ENCODE measurements around the gene BCS1L.

Gene BCS1L, protein sequence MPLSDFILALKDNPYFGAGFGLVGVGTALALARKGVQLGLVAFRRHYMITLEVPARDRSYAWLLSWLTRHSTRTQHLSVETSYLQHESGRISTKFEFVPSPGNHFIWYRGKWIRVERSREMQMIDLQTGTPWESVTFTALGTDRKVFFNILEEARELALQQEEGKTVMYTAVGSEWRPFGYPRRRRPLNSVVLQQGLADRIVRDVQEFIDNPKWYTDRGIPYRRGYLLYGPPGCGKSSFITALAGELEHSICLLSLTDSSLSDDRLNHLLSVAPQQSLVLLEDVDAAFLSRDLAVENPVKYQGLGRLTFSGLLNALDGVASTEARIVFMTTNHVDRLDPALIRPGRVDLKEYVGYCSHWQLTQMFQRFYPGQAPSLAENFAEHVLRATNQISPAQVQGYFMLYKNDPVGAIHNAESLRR

DNA sequence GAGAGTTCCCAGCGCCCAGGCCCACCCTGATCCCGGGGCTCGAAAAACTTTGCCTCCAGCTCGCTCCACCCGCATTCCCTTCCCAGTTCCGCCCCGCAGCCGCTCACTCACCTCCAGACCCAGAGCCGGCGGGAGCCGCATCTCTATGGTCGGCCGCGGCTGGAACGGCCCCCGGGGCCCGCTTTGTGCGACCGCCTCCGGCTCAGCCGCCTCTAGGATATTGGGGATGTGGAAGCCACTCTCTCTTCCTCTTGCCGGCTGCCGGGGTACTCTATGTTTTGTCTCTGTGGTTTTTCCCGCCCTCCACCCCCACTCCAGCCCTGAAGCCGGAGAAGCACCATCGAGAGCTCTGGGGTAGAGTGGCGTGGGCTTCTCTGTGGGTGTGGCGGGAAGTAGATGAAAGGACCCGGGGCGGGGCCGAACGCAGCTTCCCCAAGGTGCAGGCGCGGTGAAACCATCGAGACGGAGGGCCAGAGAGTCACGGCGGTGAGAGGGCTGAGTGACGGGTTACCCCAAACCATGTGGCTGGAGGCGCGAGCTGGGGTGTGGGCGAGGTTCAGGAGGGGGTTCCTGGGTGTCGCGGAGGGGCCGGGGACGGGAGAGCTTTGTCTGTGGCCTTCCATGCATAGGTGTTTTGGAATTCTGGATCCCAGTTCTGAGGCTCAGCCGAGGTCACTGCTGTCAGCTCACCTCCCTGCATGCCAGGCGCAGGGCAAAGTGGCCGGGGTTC is at the start of gene BCS1L, which contains the start of gene ZNF142:
TSS of gene BCS1L (plus strand) at position 426 of the 730 bp plus-strand sequence. CDS start 1,305 bp downstream, outside the sequence.
TSS of gene ZNF142 (minus strand) at position 366 of the 730 bp plus-strand sequence. CDS start 3,194 bp downstream, outside the sequence.
- DNase-seq (ENCODE audit: low read depth in 2 of 3, low spot score in 1 of 3) = peak; percentile 92 to 94 (median 94)

DNA sequence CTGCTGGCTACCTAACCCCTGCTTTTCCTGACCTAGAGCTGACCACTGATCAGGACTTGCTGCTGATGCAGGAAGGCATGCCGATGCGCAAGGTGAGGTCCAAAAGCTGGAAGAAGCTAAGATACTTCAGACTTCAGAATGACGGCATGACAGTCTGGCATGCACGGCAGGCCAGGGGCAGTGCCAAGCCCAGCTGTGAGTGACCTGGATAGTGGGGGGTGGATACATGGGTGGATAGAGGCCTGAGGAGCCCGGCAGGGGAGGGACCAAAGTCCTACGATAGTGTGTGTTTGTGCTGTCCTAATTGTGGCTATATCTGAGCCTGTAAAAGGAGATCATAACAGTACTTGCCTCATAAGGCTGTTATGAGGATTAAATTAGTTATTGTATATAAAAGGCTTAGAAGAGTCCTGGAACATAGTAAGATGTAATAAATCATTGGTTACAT is 43.6 kb upstream of the BCS1L start:
- no peak for DNase-seq (ENCODE audit: low read depth in 2 of 3, low spot score in 1 of 3)

DNA sequence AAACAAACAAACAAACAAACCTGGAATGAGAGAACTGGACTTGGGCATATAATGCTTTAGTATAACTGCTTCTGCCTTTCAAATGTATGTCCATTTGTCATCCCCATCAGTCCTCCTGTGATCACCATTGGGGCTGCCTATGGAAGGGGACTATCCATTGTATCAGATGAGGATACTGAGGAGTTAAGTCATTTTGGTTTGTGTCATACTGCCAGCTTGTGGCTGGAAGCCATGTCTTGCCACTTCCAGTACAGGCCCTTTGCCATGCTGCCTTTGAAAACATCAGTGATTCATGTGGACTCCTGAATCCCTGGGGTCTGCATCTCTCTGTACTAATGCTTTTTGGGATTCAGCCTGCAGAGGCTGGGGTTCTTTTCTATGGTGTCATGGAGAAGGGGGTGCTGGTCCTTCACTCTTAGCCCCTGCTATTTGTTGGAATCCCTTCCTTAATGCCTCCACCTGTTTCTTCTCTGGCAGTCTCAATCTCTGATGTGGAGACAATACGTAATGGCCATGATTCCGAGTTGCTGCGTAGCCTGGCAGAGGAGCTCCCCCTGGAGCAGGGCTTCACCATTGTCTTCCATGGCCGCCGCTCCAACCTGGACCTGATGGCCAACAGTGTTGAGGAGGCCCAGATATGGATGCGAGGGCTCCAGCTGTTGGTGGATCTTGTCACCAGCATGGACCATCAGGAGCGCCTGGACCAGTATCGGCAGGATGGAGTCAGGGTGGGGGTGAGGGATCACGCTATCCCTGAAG is 41.2 kb upstream of the BCS1L start:
- no peak for DNase-seq (ENCODE audit: low read depth in 2 of 3, low spot score in 1 of 3)

DNA sequence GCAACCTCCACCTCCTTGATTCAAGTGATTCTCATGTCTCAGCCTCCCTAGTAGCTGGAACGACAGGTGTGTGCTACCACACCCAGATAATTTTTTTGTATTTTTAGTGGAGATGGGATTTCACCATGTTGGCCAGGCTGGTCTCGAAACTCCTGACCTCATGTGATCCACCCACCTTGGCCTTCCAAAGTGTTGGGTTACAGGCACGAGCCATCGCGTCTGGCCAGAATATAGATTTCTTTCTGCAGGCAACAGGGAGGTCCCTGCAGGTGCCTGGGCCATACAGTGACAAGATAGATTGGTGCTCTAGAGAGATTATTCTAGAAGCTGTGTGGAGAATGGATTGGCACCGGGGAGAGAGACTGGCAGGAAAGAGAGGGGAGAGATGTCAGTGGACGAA is 38.5 kb upstream of the BCS1L start:
- no peak for DNase-seq (ENCODE audit: low read depth in 2 of 3, low spot score in 1 of 3)

DNA sequence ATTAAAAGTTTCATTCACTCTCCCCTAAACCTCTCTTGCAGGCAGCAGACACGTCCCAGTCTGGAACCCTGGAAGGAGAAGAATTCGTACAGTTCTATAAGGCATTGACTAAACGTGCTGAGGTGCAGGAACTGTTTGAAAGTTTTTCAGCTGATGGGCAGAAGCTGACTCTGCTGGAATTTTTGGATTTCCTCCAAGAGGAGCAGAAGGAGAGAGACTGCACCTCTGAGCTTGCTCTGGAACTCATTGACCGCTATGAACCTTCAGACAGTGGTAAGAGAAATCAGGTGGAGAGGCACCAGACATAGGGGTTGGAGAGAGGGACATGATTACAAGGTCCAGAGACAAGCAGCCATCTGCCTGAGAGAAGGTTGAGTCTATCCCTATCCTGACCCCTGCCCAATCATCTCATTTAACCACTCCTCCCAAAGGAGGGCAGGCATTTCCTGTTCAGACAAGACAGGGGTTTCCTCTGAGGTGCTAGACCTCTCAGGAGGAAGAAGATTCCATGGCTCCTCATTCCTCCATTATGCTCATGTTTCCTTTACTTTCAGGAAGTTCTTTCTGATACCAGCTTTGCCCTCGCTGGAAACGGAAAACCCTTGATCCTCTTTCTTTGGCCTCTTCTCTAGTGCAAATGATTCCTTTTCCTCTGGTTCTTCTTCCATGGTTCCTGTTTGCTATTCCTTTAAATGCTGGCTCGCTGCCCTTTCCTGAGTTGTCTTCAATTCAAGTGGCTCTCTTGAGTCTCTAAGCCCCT is 36.7 kb upstream of the BCS1L start:
- DNase-seq (ENCODE audit: low read depth in 2 of 3, low spot score in 1 of 3) = no peak

DNA sequence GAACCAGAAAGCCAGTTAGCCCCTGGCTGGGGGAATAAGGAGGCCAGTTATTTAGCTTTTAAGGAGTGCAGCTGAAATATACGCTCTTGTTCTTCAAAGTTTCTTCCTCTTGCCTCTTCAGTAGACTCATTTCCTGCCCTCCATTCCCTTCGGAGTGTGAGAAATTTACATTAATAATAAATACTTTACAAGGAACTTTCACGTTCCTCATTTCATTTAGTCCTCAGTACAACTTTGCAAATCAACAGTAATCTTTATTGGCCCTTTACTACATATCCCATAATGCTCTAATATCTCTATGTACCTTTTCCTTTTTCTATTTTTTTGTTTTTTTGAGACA is 36.1 kb upstream of the BCS1L start:
- no peak for DNase-seq (ENCODE audit: low read depth in 2 of 3, low spot score in 1 of 3)

DNA sequence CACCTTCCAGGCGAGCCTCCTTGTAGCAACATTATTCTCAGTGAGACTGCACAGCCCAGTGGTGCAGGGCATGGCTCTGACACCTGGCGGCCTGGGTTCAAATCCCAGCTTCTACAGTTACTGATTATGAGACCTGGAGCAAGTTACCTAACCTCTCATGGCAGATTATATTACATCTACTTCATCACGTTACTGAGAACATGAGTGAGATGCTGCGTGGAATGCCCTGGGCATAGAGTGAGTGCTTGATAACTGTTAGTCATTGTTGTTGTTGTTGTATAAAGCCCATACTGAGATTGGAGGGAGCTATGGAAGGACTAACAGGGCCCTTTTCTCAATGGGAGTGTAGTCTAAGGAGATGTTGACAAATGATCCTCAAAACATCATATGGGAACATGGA is 33.1 kb upstream of the BCS1L start:
- DNase-seq (ENCODE audit: low read depth in 2 of 3, low spot score in 1 of 3) = no peak

DNA sequence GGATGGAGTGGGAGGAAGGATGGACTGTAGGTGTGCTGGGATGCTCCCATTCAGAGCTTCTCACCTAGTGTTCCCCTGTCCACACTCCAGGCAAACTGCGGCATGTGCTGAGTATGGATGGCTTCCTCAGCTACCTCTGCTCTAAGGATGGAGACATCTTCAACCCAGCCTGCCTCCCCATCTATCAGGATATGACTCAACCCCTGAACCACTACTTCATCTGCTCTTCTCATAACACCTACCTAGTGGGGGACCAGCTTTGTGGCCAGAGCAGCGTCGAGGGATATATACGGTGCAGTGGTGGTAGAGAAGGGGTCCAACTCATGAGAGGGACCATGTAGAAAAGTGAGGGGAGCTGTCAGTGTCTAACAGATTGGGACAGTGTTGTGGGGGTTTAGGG is 31.5 kb upstream of the BCS1L start:
- no peak for DNase-seq (ENCODE audit: low read depth in 2 of 3, low spot score in 1 of 3)

DNA sequence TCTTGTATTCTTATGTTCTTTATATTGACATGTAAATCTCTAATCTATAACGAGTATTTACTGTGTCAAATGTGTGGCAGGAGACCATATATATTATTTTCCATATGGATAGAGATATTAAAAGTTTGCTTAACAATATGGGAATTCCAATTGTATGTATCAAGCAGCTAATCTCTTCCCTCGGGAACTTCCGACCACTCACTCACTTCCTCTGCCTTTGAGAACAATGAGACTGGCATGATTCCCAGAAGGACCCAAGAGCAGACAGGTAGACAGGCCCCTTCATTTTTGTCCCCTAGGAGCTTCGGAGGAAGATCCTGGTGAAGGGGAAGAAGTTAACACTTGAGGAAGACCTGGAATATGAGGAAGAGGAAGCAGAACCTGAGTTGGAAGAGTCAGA is 27.6 kb upstream of the BCS1L start:
- no peak for DNase-seq (ENCODE audit: low read depth in 2 of 3, low spot score in 1 of 3)

DNA sequence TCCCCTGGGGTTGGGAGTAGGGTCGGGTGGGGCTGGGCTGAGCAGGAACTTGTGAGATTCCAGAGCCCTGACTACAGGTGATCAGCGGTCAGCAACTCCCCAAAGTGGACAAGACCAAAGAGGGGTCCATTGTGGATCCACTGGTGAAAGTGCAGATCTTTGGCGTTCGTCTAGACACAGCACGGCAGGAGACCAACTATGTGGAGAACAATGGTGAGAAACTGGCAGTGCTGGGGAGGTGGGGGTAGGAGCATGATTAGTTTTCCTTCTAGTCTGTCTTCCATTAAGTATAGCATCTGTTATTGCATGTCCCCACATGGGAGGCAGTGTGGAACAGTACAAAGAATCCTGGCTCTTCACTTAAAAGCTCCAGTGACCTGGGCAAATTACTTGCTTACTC is 23.8 kb upstream of the BCS1L start:
- no peak for DNase-seq (ENCODE audit: low read depth in 2 of 3, low spot score in 1 of 3)

DNA sequence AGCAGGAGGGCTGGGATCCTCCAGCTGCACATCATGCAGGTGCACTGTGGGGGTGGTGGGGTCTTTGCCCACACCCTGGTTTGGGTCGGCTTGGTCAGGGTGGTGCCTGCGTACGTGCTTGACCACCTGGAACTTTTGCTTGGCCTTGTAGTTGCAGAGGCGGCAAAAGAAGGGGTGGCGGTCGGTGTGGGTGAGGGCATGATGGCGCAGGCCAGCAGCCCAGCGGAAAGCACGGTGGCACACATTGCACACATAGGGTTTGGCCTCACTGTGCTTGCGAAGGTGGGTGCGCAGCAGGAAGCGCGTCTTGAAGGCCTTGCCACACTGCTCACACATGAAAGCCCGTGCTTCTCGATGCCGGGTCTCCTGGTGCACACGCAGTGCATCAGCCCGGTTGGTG is 21.1 kb upstream of the BCS1L start:
- no peak for DNase-seq (ENCODE audit: low read depth in 2 of 3, low spot score in 1 of 3)

DNA sequence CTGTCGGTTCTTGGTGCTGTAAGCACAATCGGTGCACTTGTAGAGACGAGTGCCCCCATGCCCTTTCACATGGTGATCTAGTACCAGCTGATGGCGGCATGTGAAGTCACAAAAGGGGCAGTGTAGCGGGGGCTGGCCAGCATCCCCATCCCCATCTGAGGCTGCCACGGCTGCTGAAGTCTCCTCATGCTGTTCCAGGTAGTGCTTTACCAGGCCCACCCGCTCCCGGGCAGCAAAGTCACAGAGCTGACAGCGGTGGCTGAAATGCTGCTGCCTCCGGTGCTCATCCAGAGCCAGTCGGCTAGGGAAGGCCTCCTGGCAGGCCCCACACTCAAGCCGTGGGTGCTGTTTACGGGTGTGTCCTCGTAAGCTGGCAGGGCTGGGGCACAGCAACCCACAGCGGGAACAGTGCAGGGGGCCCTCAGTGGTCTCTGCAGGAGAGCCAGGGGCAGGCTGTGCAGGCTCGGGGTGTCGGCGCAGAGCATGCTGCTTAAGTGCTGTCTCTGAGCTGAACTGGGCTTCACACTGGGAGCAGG is 17.3 kb upstream of the BCS1L start:
- no peak for DNase-seq (ENCODE audit: low read depth in 2 of 3, low spot score in 1 of 3)

DNA sequence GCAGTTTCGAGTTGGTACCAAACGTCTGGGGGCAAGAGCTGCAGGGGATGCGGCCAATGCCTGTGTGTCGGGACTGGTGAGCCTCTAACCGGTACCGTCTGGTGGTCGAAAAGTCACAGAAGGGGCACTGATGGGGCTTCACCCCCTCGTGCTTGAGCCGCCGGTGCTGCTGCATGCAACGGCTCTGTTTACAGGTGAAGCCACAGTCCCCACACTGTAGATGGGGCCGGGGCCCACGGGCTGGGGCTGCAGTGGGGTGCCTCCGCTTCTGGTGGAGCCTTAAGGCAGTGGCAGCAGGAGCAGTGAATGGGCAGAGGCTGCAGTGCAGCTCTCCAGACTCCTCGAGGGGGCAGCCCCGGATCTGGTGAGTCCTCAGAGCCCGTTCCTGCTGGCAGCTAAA is 16.7 kb upstream of the BCS1L start:
- no peak for DNase-seq (ENCODE audit: low read depth in 2 of 3, low spot score in 1 of 3)

DNA sequence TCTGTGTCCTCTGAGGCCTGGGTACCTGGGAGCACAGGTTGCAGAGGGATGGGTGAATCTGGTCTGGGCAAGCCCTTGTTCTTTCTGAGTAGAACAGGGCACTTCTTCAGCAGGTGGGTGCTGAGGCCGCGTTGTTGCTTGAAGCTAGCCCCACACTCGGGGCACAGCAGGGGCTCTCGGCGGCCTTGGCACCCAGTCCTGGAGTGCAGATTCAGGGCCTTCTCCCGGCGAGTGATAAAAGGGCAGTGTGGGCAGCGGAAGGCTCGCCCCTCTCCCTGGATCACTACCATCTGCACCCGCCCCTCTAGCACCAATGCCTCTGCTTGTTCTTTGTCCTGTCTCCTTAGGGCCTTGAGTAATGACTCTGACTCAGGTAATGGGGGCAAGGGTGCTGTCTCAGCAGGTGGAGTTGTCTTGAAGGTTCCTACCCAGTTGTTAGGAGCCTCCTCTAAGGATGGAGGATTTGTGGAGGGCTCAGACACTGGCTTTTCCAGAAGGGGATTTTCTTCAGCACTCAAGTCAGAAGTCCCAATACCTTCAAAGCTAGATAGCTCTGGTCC is 15.7 kb upstream of the BCS1L start:
- no peak for DNase-seq (ENCODE audit: low read depth in 2 of 3, low spot score in 1 of 3)

DNA sequence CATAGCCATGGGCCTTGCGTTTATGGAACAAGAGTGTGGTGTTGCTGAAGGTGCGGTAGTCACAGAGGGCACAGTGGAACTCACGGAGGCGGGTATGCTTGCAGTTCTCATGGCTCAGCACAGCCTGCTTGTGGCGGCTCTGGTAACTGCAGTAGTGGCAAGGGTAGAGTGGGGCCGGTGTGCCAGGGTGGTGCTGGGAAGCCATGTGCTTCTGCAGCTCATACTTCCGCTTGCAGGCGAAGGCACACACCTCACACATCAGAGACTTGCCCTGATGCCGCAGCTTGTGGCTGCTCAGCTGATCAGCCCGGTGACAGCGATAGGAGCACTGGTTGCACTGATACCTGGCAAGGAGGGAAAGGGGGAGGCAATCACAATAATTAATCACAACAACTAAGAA is 14.8 kb upstream of the BCS1L start:
- DNase-seq (ENCODE audit: low read depth in 2 of 3, low spot score in 1 of 3) = no peak

DNA sequence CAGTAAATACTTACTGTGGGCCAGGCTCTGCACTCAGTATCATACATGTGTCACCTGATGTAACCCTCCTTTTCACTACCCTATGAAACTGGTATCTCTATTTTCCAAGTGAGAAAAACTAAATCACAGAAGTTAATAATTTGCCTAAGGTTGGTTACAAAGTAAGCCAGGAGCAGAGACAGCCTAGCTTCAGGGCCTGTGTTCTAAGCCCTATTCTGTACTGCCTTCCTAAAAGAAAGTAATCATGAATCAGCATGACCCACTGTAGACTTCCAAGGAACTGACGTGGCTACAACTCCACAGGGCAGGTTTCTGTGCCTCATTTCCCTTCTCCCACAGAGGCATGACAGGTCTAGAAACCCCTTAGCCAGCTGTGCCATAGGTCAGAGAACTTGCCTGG is 14.4 kb upstream of the BCS1L start:
- DNase-seq (ENCODE audit: low read depth in 2 of 3, low spot score in 1 of 3) = no peak

DNA sequence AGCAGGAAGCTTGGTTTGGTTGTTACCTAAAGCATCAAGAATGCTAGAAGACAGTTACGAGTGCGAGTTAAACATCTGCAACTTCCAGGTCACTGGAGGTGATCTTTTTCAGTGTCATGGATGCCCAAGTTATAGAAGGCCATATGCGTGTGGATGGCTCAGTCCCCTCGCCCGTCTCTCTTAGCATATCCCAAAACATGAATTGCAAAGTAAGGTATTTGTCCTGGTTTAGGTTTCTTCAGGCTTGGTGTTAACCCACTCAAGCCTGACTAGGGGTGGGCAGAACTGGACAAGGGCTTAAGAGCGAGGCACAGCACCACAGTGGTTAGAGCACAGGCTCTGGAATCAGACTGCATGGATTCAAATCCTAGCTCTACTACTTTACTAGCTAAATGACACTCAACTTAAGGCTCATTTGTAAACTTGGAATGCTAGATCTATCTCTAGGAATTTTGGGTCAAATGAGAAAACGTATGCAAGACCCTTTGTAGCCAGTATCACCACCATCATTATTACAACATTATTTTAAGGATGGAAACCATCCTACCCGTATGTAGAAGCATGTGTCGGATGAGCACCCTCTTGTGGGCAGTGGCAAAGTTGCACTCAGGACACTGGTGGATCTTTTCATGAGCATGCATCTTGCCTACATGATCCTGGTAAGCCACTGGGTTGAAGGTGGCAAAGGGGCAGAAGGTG is 11.2 kb upstream of the BCS1L start:
- DNase-seq (ENCODE audit: low read depth in 2 of 3, low spot score in 1 of 3) = peak in 2 of 3 donors; percentile 32 to 38

DNA sequence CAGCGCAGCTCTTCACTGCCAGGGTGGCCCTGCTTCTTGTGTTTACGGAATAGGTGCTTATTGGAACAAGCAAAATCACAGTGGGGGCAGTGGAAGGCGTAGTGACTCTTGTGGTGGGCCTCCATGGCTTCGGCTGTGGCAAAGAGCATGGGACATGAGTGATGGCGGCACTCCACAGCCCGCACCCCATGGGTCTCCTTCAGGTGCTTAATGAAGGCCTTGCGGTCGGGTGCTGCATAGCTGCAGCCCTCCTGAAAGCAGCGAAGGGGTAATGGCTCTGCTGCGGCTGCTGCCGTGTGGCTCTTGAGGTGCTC is 10.7 kb upstream of the BCS1L start:
- DNase-seq (ENCODE audit: low read depth in 2 of 3, low spot score in 1 of 3) = no peak

DNA sequence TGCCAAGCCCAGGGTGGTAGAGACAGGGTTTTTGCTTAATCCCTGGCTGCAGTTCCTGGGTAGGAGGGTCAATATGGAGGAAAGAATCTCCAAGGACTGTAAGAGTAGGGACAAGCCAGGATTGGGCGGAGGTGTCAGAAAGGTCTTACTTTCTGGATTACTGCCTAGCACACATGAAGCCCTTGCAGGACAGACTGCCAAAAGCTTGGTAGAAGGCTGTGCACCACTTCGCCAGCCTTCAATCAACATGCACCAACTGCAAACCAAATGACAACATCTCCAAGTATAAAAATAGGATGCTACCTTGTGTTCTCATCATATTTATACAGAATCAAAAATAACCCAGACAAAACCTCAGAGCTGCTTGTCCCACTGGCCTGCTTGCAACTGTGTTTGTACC is 3.7 kb upstream of the BCS1L start:
- DNase-seq (ENCODE audit: low read depth in 2 of 3, low spot score in 1 of 3) = no peak

DNA sequence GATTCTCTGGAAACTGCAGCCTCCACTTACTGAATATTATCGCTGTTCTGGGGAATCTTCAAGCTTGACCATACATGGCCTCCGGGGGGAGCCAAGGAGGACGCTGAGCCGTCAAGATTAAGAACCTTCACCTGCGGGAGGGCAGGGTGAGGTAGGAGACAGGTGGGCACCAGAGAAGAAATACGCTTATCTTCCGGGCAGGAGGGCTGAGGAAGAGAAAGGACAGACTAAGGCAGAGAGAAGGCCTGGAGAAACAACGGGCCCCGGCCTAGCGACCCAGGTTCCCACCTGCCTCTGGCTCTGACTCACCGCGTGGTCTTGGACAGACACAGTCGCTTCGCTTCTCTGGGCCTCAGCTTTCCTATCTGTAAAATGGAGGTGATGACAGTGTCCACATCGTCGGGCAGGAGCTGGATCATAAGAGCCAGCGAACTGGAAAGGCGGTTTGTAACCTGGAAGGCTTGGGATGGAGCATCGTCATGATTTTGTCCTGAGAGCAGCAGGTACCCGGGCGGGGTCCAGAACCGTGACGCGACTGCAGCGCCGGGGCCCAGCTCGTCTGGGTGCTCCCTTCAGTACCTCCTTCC is 719 bp upstream of the BCS1L start:
- peak; percentile 26 to 39 (median 36) for DNase-seq (ENCODE audit: low read depth in 2 of 3, low spot score in 1 of 3)
